ENCODE measurements around the gene ISG20.

Gene ISG20

DNA sequence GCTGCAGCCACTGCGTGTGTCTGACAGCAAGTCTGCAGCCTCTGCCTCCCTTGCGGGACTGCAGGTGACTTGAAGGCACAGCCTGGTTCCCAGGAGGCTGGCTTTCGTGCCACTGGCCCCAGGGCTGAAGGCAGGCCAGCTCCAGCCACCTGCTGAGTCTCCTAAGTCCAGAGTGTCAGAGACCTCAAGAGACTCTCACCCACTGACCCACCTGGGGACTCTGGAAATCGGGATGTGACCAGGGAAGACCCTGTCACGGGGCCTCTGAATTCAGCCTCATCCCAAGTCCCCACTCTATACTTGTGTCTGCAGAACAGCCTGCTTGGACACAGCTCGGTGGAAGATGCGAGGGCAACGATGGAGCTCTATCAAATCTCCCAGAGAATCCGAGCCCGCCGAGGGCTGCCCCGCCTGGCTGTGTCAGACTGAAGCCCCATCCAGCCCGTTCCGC, 16.3 kb downstream of the ISG20 start:
- FAIRE-seq = no peak

GRCh38 chr15:88655800-88656488, 17.1 kb downstream of the ISG20 start:
- FAIRE-seq = no peak

- no peak for FAIRE-seq
Observed at GRCh38 chr15:88656760-88657221, 18.0 kb downstream of the ISG20 start.

DNA sequence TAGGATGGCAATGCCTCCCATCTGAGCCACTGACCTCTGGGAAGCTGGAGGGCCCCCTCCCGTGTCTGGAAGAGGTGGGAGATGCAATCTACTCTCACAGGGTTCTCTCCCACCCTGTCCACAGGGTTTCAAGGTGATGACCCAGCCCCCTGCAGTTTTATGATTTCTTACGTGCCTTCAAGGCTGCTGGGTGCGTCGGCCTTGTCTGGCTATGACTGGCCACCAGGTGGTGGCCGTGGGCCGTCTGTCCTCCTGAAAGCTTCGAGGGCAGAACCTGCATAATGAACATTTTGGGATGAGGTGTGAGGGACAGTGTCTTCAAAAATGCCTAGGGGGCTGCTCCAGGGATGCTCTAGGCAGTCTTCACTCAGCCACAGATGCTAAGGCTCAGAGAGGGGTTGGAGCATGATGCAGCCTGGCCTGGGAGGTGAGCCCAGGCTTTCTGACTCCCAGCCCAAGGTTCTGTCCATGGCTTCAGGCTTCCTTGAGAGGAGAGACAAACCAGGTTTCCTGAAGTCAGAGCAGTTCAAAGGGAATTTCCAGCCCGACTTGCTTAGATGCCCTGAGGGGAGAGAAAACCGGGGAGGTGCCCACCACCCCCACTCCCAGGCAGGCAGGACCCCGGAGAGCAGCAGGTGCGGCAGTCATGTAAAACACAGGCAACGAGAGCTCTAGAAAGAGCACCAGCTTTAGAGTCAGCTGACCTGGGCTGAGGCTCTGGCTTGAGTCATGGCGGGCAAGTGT, 18.7 kb downstream of the ISG20 start:
- no peak for FAIRE-seq

- FAIRE-seq = no peak
Observed at GRCh38 chr15:88658070-88658965, 19.5 kb downstream of the ISG20 start.

DNA sequence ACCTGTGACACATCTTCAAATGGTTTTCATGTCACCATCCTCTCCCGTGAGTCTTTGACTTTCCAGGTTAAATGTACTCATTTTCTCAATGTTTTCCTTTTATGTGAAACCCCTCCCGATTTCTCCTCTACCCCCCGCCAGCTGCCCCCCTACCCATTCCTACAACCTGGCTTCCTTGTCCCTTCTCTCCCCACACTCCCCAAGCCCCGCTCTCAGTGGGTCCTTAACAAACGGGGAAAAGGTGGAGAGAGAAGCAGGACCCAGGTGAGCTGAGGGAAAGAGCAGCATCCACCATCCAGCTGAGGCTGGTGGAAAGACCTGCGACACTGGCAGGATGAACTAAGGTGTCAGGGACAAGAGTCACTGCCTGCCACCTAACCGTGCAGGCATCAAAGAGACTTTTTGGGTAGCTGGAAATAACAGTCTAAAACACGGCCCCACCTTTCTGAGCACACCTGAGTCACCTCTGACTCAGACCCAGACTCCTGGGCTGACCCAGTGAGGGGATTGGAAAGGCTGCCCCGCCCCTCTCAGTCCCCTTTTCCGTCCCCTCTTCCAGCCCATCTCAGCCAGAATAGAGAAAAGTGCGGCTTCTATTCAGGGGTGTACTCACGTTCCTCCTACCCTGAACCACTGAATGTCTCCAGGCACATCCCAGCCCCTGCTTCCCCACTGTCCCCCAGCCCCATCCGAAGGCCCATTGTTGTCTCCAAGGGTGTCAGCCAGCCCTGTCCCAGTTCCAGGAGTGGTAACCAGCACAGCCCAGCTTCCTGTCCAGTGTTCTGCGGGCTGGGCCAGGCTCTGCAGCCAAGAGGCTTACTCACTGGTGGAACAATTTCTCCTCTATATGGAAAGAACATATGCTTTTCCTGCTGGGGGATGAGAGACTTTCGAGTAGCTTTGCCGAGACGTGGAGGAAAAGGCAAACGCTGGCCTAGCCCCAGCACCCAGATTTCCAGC, 20.4 kb downstream of the ISG20 start:
- FAIRE-seq = no peak

DNA sequence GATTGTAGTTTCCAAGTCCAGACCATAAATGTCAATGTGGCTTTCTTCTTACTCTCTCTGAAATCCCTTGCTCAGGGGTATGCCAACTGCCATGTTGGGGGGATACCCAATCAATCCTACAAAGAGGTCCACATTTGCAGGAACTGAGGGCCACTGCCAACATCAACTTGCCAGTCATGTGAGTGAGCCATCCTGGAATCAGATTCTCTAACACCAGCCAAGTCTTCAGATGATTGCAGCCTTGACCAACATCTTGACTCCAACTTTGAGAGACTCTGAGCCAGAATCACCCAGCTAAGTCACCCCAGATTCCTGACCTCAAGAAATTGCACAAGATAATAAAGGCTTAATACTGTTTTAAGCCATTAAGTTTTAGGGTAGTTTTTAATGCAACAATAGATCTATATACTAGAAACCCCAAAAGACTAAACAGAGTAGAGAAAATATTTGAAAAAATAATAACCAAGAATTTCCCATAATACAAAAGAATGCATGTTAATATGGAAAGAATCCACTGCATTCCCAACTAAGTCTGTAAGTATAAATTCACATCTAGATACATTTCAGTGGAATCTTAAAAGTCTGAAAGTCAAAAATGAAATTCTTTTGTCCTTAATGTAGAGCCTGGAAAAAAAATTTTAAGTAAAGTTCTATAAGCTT, 22.4 kb downstream of the ISG20 start:
- no peak for FAIRE-seq

- FAIRE-seq = no peak
Observed at GRCh38 chr15:88661761-88662556, 23.1 kb downstream of the ISG20 start.

DNA sequence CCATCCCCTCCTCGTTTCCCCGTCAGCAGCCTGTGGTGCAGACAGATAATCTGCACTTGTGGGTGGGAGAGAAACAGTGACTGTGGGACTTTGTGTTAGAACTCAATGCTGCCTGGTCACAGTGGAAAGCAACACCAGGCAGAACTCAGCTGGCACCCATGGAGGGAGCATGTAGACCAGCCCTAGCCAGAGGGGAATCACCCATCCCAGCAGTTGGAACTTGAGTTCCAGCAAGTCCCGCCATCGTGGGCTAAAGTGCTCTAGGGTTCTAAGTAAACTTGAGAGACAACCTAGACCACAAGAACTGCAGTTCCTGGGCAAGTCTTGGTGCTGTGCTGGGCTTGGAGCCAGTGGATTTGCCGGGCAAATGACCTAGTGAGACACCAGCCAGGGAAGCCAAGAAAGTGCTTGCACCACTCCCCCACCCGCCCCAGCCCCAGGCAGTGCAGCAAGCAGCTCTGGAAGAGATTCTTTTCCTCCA, 24.4 kb downstream of the ISG20 start:
- no peak for FAIRE-seq

DNA sequence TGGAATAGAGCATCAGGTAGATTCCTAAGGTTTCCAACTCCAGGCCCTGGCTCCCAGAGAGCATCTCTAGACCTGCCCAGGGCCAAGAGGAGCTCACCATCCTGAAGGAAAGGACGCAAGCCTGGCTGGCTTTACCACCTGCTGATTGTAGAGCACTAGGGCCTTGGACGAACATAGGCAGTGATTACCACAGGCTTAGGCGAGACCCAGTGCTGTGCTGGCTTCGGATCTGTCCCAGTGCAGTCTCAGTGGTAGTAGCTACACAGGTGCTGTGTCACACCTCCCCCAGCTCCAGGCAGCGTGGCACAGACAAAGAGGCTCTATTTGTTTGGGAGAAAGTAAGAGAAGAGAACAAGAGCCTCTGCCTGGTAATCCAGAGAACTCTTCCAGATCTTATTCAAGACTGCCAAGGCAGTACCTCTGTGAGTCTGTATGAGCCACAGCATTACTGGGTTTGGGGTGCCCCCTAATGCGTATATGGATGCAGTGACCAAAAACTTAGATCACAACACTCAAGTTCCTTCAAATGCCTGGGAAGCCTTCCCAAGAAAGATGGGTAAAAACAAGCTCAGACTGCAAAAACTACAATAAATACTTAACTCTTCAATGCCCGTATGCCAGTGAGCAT, 25.4 kb downstream of the ISG20 start:
- no peak for FAIRE-seq

DNA sequence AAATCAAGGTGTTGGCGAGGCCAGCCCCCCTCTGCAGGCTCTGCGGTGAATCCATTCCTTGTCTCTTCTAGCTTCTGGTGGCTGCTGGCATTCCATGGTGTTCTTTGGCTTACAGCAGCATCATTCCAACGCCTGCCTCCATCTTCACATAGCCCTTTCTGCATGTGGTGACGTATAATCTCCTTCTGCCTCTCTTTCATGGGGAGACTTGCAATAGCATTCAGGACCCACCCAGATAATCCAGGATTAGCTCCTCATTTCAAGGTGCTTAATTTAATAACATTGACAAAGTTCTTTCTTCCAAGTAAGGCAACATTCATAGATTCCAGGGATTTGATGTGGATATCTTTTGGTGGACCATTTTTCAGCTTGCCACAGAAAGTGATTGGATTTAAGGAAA, 35.8 kb downstream of the ISG20 start:
- no peak for FAIRE-seq

DNA sequence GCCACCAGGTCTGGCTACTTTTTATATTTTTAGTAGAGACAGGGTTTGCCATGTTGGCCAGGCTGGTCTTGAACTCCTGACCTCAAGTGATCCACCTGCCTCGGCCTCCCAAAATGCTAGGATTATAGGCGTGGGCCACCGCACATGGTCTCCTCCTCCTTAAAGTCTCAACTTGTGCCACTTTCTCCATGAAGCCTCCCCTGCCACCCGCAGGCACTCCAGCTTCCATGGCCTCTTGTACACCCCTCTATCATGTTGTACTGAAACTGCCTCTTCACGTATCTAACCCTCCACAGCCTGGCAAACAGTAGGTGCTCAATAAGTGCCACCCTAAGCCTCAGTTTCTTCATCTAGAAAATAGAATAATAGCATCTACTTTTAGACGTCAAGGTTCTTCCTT, 39.9 kb downstream of the ISG20 start:
- FAIRE-seq = no peak

- no peak for FAIRE-seq
Observed at GRCh38 chr15:88680241-88681001, 41.6 kb downstream of the ISG20 start.

- FAIRE-seq = no peak
Observed at GRCh38 chr15:88681610-88682221, 42.9 kb downstream of the ISG20 start.

- FAIRE-seq = no peak
Observed at GRCh38 chr15:88684345-88684744, 45.5 kb downstream of the ISG20 start.

DNA sequence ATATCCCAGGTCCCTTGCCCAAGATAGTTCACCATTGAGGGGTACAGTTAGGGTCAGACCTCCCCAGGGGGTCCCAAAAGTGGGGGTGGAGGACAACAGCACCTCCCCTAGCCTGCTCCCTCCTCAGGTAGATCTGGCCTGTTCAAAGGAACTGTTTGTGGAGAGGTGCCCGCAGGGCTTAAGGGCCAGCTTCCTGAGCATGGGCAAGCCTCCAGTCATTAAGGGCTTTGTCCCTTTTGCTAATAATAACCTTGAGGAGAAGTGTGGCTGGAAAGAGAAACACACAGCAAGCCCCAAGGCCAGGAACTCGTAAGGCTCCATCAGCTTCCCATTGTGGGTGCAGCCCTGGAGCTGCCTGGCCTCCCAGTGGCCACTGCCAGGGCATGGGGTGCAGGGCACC, 47.4 kb downstream of the ISG20 start:
- FAIRE-seq = no peak

- no peak for FAIRE-seq
Observed at GRCh38 chr15:88688394-88688933, 49.6 kb downstream of the ISG20 start.

- FAIRE-seq = no peak
Observed at GRCh38 chr15:88690331-88690730, 51.5 kb downstream of the ISG20 start.

All from colon (tissue), 2 donors.